HG03469 (cell line): ENCODE measurements around the gene GALR3.

ENCODE experiments used
- ATAC-seq: cut with Tn5 transposase; IDR thresholded peaks from one replicate; pipeline ENCODE4 v1.9.1; 2021; ENCODE audit warnings: mild to moderate bottlenecking, moderate library complexity, moderate number of reproducible peaks; ENCODE audit not compliant: unreplicated experiment

The GALR3 gene

GRCh38 chr22:37803195-37803638 lies 20.0 kb upstream of the GALR3 start:
- no peak for ATAC-seq

- ATAC-seq = no peak
Observed at GRCh38 chr22:37803639-37804351, 19.4 kb upstream of the GALR3 start.

GRCh38 chr22:37804352-37804880 lies 18.8 kb upstream of the GALR3 start:
- no peak for ATAC-seq

- no peak for ATAC-seq
Observed at GRCh38 chr22:37804881-37805809, 18.0 kb upstream of the GALR3 start.

- ATAC-seq = no peak
Observed at GRCh38 chr22:37805810-37806277, 17.3 kb upstream of the GALR3 start.

- no peak for ATAC-seq
Observed at GRCh38 chr22:37806409-37807333, 16.5 kb upstream of the GALR3 start.

GRCh38 chr22:37807410-37808293 lies 15.5 kb upstream of the GALR3 start, which contains the start of gene GCAT:
Gene GCAT (plus strand): TSS chr22:37807934. CDS start chr22:37807968, 34 bp downstream.
- no peak for ATAC-seq

GRCh38 chr22:37808294-37808657 lies 14.9 kb upstream of the GALR3 start:
- ATAC-seq = no peak

- no peak for ATAC-seq
Observed at GRCh38 chr22:37809672-37810333, 13.4 kb upstream of the GALR3 start.

- no peak for ATAC-seq
Observed at GRCh38 chr22:37811867-37812266, 11.3 kb upstream of the GALR3 start.

- no peak for ATAC-seq
Observed at GRCh38 chr22:37812869-37813678, 10.1 kb upstream of the GALR3 start.

- ATAC-seq = no peak
Observed at GRCh38 chr22:37815593-37815992, 7.6 kb upstream of the GALR3 start.

- ATAC-seq = no peak
Observed at GRCh38 chr22:37816543-37817180, 6.5 kb upstream of the GALR3 start.

- no peak for ATAC-seq
Observed at GRCh38 chr22:37817705-37818408, 5.3 kb upstream of the GALR3 start.

- ATAC-seq = no peak
Observed at GRCh38 chr22:37818409-37819104, 4.6 kb upstream of the GALR3 start.

- no peak for ATAC-seq
Observed at GRCh38 chr22:37819105-37819433, 4.1 kb upstream of the GALR3 start.

- ATAC-seq = no peak
Observed at GRCh38 chr22:37820350-37820749, 2.8 kb upstream of the GALR3 start.
